ENCODE results near the gene ILDR1. TPM values are rescaled to one million over a fixed set of nuclear protein-coding genes. Genes with fewer than 3 reads are reported as not detected.

The ILDR1 gene
- total and polyA plus RNA-seq, 2 donors (not counting 3 experiments of a cell fraction or from before 2014, with no cell fraction given), result not detected

- DNase-seq (ENCODE audit: low read depth, low spot score), result no peak
- intact Hi-C loops (cut with micrococcal nuclease), result no loop called here
These were observed 52.0 kb downstream of the ILDR1 start for GRCh38 chr3:121970047-121970446.

More at GRCh38 chr3:121970047-121970446, 52.0 kb downstream of the ILDR1 start:
- H3K27me3 ChIP-seq (ENCODE audit: control insufficient read depth in 2 of 2, insufficient read depth in 2 of 2, low read length in 2 of 2), result peaks cover 3 to 5% of the 10 kb centered on the region in 2 experiments
- no peak overlapping the region for H3K4me3 ChIP-seq (replicated peaks in 1 of 3; ENCODE audit: insufficient read depth in 1 of 3, low read depth in 1 of 3, low read length in 3 of 3)
- ChIA-PET POLR2A (no interaction called here), CTCF (interaction anchor here (1.4 kb wide), 1 partner anchor 288 kb away, joined by 3 read pairs; no protein-coding TSS in a partner anchor)
- no peak overlapping the region for H2AFZ ChIP-seq (ENCODE audit: low read depth, low read length)
- no peaks in the 10 kb centered on the region for H3K36me3 ChIP-seq (ENCODE audit: control insufficient read depth in 2 of 2, extremely low read depth in 1 of 2, insufficient read depth in 2 of 2, low read length in 2 of 2)
- no peak for FAIRE-seq
- no TSS peak for BruUV-seq (replicated peaks)
- no peaks in the 10 kb centered on the region for H3K9me1 ChIP-seq (replicated peaks; ENCODE audit: control insufficient read depth, extremely low read depth, insufficient read depth, low read length)
- dilution Hi-C loops (cut with MboI; ENCODE audit: extremely low pct_ligation_motif_present, low sequenced_read_pairs), result no loop called here
- TF ChIP-seq MYC (IDR thresholded peaks at IDR 0.05; ENCODE audit: low read depth, low read length) (no peak), FOS (IDR thresholded peaks at IDR 0.05; ENCODE audit: borderline replicate concordance, insufficient read depth, low read length) (no peak), JUN (IDR thresholded peaks at IDR 0.05; ENCODE audit: borderline replicate concordance, insufficient read depth, insufficient read length, low read depth) (no peak), MAX (IDR thresholded peaks at IDR 0.05; ENCODE audit: insufficient read depth, insufficient read length) (no peak), POLR2A (IDR thresholded peaks at IDR 0.05; ENCODE audit: low read depth, low read length) (no peak), EZH2 (IDR thresholded peaks at IDR 0.05; ENCODE audit: borderline replicate concordance, low read depth, low read length, severe bottlenecking) (no peak), POLR2AphosphoS5 (IDR thresholded peaks at IDR 0.05; ENCODE audit: insufficient read depth, low read depth, low read length) (no peak), GATA2 (IDR thresholded peaks at IDR 0.05; ENCODE audit: insufficient read depth, insufficient read length, low read depth, low read length) (no peak)
- TF ChIP-seq, protein P1, sequence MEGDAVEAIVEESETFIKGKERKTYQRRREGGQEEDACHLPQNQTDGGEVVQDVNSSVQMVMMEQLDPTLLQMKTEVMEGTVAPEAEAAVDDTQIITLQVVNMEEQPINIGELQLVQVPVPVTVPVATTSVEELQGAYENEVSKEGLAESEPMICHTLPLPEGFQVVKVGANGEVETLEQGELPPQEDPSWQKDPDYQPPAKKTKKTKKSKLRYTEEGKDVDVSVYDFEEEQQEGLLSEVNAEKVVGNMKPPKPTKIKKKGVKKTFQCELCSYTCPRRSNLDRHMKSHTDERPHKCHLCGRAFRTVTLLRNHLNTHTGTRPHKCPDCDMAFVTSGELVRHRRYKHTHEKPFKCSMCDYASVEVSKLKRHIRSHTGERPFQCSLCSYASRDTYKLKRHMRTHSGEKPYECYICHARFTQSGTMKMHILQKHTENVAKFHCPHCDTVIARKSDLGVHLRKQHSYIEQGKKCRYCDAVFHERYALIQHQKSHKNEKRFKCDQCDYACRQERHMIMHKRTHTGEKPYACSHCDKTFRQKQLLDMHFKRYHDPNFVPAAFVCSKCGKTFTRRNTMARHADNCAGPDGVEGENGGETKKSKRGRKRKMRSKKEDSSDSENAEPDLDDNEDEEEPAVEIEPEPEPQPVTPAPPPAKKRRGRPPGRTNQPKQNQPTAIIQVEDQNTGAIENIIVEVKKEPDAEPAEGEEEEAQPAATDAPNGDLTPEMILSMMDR (IDR thresholded peaks at IDR 0.05; ENCODE audit: extremely low read depth in 1 of 2, insufficient read depth in 1 of 2, low read depth in 1 of 2, low read length in 2 of 2), result no peak
- H3K4me2 ChIP-seq (ENCODE audit: insufficient read depth, low read length), result no peak overlapping the region
- H3K4me1 ChIP-seq (ENCODE audit: control insufficient read depth, extremely low read depth, insufficient read depth, low read length), result no peaks in the 10 kb centered on the region
- no peaks in the 10 kb centered on the region for H3K9me3 ChIP-seq (replicated peaks; ENCODE audit: control insufficient read depth, insufficient read depth, low read length)
- H4K20me1 ChIP-seq (replicated peaks; ENCODE audit: control insufficient read depth, extremely low read depth, insufficient read depth, low read length), result no peaks in the 10 kb centered on the region
- no peak overlapping the region for H3K27ac ChIP-seq (ENCODE audit: insufficient read depth, low read depth, low read length)
- H3K9ac ChIP-seq (replicated peaks; ENCODE audit: extremely low read depth, insufficient read depth, low read length), result no peak overlapping the region
- H3K79me2 ChIP-seq (ENCODE audit: control insufficient read depth, insufficient read depth, low read length), result no peaks in the 10 kb centered on the region
